Activated naive CD8-positive, alpha-beta T cell treated with anti-CD3 and anti-CD28 coated beads for 36 hours (primary cell): ENCODE results near the gene CCNL1. TPM values are rescaled to one million over a fixed set of nuclear protein-coding genes. Genes with fewer than 3 reads are reported as not detected.
"Not testable (repeated sequence)": the region's sequence is repeated elsewhere in the genome, so short reads cannot be mapped to it uniquely, and the experiment has no call there.

ENCODE experiments used
- DNase-seq: peaks from one replicate; pipeline ENCODE4 v3.0.0; 2021
- H3K27ac Mint-ChIP-seq: one replicate; pipeline ENCODE4 v1.8.0; 2022; ENCODE audit warnings: mild to moderate bottlenecking, moderate library complexity, mixed read lengths
- H3K27me3 Mint-ChIP-seq: one replicate; pipeline ENCODE4 v1.8.0; 2022; ENCODE audit warnings: mild to moderate bottlenecking, mixed read lengths
- H3K36me3 Mint-ChIP-seq: one replicate; pipeline ENCODE4 v1.8.0; 2021; ENCODE audit warnings: mild to moderate bottlenecking, mixed read lengths
- H3K4me1 Mint-ChIP-seq: one replicate; pipeline ENCODE4 v1.8.0; 2021; ENCODE audit warnings: mixed read lengths
- H3K4me3 Mint-ChIP-seq: one replicate; pipeline ENCODE4 v1.8.0; 2022; ENCODE audit warnings: mild to moderate bottlenecking, moderate library complexity, mixed read lengths
- H3K9me3 Mint-ChIP-seq: one replicate; pipeline ENCODE4 v1.8.0; 2022; ENCODE audit warnings: mixed read lengths
- total RNA-seq, 2 experiments: library from RNA; stranded (reverse); gene quantifications; one replicate each; pipeline ENCODE4 v1.2.3, GENCODE V29; 2021

CCNL1 gene
- total RNA-seq, 2 experiments from 2014 or later, result 139 to 156 TPM

DNA sequence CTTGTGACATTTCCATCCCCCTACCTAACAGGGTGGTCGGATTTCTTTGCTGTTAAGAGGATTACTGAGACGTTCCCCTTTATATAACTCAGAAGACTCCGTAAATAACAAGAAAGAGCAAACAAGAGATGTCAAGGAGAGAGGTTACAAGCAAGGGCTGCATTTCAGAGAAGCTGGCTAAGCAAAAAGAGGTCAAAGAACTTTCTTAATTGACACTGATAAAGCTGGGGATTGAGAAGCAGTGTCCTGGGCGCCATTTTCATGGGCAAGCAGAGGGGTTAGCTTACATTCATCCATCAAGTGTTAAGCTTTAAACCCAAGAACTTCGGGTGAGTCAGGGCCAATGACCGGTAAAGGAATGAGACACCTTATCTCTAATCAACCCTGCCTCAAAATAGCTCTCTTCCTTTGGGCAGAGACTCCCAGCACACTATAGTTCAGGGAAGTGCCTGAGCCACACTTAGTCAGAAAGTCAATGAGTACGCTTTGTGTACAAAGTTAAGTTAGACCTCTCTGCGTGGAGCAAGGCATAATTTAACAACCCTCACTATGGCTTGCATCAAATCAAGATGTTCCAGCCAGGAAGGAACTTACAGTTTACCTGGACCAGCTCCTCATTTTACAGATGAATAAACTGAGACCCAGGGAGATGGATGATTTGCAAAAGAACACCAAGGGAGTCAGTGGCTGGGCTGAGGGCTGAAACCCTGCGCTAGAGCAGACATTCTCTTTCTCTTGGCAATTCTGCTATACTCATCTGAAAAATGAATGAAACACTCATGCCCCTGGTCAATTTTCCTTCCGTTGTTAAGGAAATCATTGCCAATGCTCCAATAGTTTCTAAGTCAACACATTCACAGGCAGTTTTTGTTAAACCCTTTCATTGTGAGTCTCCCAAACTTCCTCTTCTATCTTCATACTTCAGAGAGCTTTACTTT is 44.6 kb downstream of the CCNL1 start:
- peaks cover 9% of the 10 kb centered on the region for H3K4me1 Mint-ChIP-seq
- H3K27ac Mint-ChIP-seq, result no peak overlapping the region
- no peak for DNase-seq
- no peaks in the 10 kb centered on the region for H3K9me3 Mint-ChIP-seq
- no peaks in the 10 kb centered on the region for H3K27me3 Mint-ChIP-seq
- H3K36me3 Mint-ChIP-seq, result peaks cover 6% of the 10 kb centered on the region
- no peak overlapping the region for H3K4me3 Mint-ChIP-seq

DNA sequence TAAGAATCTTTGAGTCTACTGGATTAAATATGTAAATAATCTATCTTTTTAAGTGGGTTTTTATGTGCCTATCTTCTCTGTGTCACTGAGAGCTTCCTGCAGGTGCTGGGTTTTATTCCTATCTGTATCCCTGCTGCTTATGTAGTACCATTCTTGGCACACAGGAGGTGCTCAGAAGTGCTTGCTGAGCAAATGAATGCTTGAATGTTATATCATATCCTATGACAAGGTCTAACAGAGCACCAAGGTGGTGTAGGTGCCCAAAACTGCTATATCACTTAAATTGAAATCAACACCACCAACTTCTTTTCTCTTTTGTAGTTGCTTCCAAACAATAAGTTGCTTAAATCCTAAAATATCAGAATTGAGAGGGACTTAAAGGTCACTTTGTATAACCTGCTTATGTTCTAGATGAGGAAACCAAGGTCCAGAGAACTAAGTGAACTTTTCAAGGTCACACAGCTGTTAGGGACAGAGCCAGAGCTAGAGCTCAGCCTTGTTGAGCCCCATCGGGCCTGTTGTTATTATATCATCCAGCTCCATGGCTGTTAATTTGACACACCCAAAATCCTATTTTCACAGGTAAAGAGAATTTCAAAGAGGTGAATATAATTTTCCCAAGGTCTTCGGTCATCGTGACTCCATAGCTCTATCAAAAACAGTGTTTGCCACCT is 46.0 kb downstream of the CCNL1 start:
- Mint-ChIP-seq H3K27me3 (no peaks in the 10 kb centered on the region), H3K9me3 (no peaks in the 10 kb centered on the region), H3K27ac (no peak overlapping the region), H3K36me3 (no peaks in the 10 kb centered on the region), H3K4me1 (peaks cover 2% of the 10 kb centered on the region), H3K4me3 (no peak overlapping the region)
- DNase-seq, result no peak

DNA sequence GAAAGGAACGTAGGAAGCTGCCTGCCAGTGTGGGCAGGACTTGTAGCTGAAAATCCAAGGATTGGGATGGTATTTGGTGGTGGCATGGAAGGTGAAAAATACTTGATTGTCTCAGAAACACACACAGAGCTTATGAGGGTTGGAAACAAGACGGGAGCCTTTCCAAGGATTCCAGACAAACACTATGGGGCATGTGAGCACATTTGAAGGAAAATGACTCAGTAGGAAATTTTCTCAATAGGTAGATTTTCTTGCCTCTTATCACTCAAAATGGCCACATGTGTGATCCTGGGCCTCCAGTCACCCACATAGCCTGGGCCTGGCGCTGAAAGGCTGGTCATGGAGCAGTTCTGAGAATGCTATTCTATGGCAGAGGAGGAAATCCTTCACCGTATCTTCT is 47.4 kb downstream of the CCNL1 start:
- H3K27ac Mint-ChIP-seq, result no peak overlapping the region
- no peaks in the 10 kb centered on the region for H3K36me3 Mint-ChIP-seq
- H3K27me3 Mint-ChIP-seq, result no peaks in the 10 kb centered on the region
- no peak overlapping the region for H3K4me3 Mint-ChIP-seq
- H3K9me3 Mint-ChIP-seq, result no peaks in the 10 kb centered on the region
- DNase-seq, result no peak
- H3K4me1 Mint-ChIP-seq, result peaks cover 2% of the 10 kb centered on the region

DNA sequence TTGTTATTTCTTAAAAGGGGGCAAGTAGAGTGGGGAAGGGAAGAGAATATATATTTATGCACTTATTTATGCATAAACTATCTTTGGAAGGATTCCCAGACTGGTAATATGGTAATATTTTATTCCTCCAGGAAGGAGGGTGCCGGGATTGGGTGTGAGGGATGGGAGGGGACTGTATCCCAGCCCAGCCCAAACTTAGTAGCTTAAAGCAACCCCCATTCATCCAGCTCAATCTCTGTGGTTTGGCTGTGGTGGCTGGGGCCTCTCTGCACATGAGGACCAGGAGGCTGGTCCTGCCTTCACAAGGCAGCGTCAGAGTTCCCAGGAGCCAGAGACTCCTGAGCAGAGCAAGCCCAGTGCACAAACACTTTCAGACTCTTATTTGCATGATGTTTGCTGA is 48.4 kb downstream of the CCNL1 start:
- H3K9me3 Mint-ChIP-seq, result no peaks in the 10 kb centered on the region
- H3K4me1 Mint-ChIP-seq, result peaks cover 2% of the 10 kb centered on the region
- H3K27me3 Mint-ChIP-seq, result no peaks in the 10 kb centered on the region
- no peak for DNase-seq
- H3K27ac Mint-ChIP-seq, result no peak overlapping the region
- H3K4me3 Mint-ChIP-seq, result no peak overlapping the region
- no peaks in the 10 kb centered on the region for H3K36me3 Mint-ChIP-seq

DNA sequence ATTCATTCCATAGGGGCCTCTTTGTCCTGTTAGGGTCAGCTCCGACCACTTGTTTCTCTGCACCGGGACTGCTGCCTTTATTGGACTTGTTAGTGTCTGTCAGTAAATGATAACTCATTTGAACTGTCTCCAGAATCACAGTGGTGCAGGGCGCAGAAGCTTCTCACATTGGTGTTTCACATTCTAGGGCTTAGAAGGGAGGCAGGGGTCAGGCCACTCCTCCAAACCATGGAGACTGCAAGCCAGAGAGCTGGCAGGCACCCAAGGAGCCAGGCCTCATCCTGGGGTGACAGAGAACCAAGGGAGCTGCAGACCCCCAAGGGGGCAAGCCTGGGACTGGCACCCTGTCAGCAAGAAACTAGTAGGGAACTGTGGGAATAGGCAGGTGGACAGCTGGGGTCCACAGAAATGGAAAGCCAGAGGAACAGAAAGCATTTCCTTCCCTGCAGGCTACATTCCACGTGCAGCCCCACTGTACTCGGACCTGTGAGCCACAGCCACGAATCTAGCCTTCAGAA is 49.1 kb downstream of the CCNL1 start:
- H3K4me1 Mint-ChIP-seq, result peaks cover 2% of the 10 kb centered on the region
- no peak for DNase-seq
- H3K36me3 Mint-ChIP-seq, result no peaks in the 10 kb centered on the region
- no peak overlapping the region for H3K27ac Mint-ChIP-seq
- H3K4me3 Mint-ChIP-seq, result no peak overlapping the region
- no peaks in the 10 kb centered on the region for H3K27me3 Mint-ChIP-seq
- H3K9me3 Mint-ChIP-seq, result no peaks in the 10 kb centered on the region

DNA sequence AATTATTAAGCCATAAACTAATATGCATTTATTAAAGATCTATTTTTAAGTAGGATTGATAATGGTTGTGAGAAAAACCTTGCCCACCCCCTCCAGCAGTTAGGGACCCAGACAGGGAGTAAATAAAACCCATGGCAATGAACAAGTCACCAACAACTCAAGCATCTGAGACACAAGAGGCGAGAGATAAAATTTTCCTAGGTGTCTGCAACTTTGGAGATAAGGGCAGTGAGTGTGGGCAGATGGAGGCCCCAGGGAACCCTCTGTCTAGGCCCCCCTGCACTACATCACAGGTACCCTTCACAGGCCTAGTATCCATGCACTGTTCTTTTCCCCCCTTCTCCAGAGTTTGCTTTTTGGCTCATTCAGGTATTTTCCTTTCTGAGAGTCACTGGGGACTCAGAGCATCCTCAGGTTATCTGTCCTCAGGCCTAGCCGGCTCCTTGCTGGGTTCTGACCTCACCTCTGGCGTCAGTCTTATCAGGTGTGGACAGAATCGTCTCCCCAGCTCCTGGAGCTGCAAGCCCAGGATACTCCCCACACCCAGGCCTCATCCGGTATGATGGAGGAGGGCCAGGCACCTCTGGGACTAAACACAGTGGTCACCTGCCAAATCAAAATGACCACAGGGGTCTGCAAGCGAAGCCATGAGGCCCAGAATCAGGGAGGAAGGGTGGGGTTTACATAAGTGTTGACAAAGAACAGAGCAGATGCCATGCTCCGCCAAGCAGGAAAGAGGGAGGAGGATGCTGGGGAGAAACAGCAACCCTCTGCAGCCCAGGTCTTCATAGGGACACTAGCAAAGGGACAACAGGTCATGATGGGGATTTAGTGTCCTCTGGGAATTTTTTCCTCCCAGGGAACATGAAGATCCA is 50.4 kb downstream of the CCNL1 start:
- Mint-ChIP-seq H3K27me3 (no peaks in the 10 kb centered on the region), H3K36me3 (no peaks in the 10 kb centered on the region), H3K4me1 (peaks cover 11% of the 10 kb centered on the region), H3K27ac (no peak overlapping the region), H3K4me3 (no peak overlapping the region), H3K9me3 (no peaks in the 10 kb centered on the region)
- DNase-seq, result no peak

DNA sequence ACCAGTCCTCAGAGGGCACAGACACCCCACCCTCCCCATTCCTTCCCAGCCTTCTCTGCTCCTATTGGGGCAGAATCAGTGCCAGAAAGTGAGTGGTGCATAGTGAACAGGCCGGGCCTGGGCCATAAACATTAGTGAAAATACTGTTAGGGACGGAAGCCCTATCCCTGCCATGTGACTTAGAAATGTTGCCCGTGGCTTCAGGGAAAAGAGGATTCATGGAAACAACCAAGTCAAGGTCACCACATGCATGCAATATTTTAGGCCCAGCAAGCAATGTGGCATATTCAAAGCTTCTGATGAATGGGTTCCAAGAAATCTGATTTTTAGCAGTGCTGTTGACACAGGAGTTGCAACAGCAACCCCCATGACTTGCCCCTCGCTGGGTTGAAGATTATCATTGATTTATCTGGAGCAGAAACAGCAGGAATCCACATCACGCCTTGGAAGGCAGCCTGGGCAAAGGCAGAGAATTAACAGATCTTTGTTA is 52.3 kb downstream of the CCNL1 start:
- Mint-ChIP-seq H3K27me3 (no peaks in the 10 kb centered on the region), H3K9me3 (no peaks in the 10 kb centered on the region), H3K4me3 (no peak overlapping the region), H3K36me3 (peaks cover 2% of the 10 kb centered on the region), H3K27ac (no peak overlapping the region), H3K4me1 (peaks cover 16% of the 10 kb centered on the region)
- no peak for DNase-seq

DNA sequence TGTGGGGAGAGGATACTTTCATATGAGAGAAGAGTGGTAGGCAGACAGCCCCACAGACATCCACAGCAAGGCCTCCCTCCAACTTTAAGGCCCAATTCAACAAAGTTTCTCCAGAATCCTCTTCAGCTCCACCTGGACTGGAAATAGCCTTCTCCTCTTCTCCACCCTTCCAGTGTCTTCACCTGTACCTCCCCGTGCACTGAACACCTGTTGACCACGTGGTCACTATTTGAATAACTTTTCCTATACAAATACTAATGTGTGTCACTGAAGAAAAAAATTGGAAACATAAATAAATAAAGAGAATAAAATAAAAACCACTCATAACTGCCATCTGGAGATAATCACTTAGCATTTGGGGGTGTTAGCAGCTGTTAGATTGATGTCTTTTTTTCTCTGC is 52.9 kb downstream of the CCNL1 start:
- no peak for DNase-seq
- H3K27ac Mint-ChIP-seq, result no peak overlapping the region
- no peak overlapping the region for H3K4me3 Mint-ChIP-seq
- peaks cover 4% of the 10 kb centered on the region for H3K36me3 Mint-ChIP-seq
- no peaks in the 10 kb centered on the region for H3K27me3 Mint-ChIP-seq
- no peaks in the 10 kb centered on the region for H3K9me3 Mint-ChIP-seq
- H3K4me1 Mint-ChIP-seq, result peaks cover 16% of the 10 kb centered on the region

DNA sequence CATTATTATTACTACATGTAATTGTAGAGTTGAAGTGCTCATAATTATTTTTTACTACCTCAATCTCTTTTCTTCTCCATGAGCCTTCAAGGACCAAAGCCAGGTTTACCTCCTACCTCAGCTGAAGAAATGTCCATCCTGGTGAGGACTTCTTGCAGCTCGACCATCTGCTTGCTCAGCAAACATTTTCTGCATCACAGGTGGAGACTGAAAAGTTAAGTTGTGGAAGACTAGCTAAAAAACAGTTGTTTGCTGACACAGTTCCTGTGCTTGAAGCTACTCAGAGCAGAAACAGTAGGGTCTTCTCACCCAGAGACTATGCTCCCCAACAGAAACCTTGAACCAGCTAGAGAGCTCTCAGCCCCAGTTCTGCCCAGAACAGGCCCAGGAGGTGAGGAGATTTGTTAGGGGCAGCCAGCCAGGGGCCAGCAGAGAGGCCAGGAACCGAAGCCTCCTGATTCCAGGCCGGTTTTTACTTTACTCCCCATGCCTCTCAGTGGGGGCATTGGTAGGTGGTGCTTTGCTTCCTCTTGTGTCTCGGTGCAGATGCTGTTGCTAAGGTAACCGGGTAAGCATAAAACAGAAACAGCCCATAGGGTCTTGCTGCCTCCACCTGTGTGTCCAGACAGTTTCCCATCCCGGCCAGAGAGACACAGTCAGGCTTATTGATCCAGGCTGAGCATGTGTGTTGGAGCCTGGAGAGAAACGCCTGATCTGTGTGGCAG is 54.9 kb downstream of the CCNL1 start:
- no peak overlapping the region for H3K27ac Mint-ChIP-seq
- H3K4me3 Mint-ChIP-seq, result no peak overlapping the region
- DNase-seq, result no peak
- H3K4me1 Mint-ChIP-seq, result peaks cover 14% of the 10 kb centered on the region
- no peaks in the 10 kb centered on the region for H3K27me3 Mint-ChIP-seq
- peaks cover 4% of the 10 kb centered on the region for H3K36me3 Mint-ChIP-seq
- no peaks in the 10 kb centered on the region for H3K9me3 Mint-ChIP-seq

DNA sequence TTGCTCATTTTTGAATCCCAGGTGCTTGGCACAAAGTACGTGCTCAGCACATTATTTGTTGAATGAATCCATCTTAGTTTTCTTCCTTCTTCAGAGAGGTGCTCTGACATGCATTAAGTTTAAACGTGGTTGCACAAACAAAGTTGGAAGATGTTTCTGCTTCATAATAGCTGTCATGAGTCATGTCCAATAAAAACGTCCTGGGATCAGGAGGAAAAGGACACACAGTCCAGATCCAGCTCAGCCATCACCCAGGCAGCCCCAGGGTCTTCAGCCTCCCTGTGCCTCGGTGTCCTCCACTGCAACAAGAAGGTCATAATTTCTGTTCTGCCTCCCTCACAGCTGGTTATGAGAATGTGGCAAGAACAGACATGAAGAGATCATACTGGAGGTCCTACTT is 55.4 kb downstream of the CCNL1 start:
- H3K36me3 Mint-ChIP-seq, result peaks cover 4% of the 10 kb centered on the region
- H3K27me3 Mint-ChIP-seq, result no peaks in the 10 kb centered on the region
- H3K4me3 Mint-ChIP-seq, result no peak overlapping the region
- no peak for DNase-seq
- H3K4me1 Mint-ChIP-seq, result peaks cover 14% of the 10 kb centered on the region
- H3K9me3 Mint-ChIP-seq, result no peaks in the 10 kb centered on the region
- H3K27ac Mint-ChIP-seq, result no peak overlapping the region

DNA sequence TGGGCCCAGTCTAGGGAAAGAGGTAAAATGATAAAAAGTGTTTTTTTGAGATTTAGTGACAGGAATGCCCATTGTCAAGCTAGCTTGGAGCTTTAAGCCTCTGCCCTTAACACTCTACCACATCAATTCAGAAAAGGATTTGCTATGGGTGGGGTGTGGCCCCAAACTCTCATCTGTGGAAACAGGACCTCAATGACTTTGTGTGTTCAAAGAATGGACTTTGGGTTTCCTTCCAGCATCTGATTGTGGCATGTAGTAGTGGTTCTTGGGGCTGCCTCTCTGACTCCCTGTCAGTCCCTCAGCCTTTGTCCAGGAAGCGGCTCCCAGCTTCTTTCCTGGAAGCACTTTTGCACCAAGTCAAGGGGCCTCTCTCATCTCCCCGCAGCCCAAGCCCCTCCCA is 56.1 kb downstream of the CCNL1 start:
- H3K4me3 Mint-ChIP-seq, result no peak overlapping the region
- no peaks in the 10 kb centered on the region for H3K27me3 Mint-ChIP-seq
- no peak for DNase-seq
- H3K9me3 Mint-ChIP-seq, result no peaks in the 10 kb centered on the region
- H3K4me1 Mint-ChIP-seq, result peaks cover 14% of the 10 kb centered on the region
- H3K36me3 Mint-ChIP-seq, result peaks cover 4% of the 10 kb centered on the region
- H3K27ac Mint-ChIP-seq, result no peak overlapping the region

DNA sequence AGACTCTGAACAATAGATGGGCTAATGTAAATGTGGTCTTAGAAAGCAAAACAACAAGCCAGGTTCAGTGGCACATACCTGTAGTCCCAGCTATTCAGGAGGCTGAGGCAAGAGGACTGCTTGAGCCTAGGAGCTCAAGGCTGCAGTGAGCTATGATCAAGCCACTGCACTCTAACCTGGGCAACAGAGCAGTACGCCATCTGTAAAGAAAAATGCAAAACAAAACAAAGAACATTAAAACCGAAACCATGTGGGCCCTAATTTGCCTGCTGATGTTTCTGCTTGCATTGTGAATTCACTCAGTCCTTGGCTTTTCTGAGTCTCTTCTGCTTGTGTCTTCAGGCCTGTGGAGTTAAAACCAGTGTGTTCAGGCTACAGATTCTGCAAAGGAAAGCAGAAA is 56.7 kb downstream of the CCNL1 start:
- no peak for DNase-seq
- Mint-ChIP-seq H3K9me3 (no peaks in the 10 kb centered on the region), H3K27me3 (no peaks in the 10 kb centered on the region), H3K4me1 (peaks cover 16% of the 10 kb centered on the region), H3K4me3 (no peak overlapping the region), H3K36me3 (peaks cover 4% of the 10 kb centered on the region), H3K27ac (no peak overlapping the region)

DNA sequence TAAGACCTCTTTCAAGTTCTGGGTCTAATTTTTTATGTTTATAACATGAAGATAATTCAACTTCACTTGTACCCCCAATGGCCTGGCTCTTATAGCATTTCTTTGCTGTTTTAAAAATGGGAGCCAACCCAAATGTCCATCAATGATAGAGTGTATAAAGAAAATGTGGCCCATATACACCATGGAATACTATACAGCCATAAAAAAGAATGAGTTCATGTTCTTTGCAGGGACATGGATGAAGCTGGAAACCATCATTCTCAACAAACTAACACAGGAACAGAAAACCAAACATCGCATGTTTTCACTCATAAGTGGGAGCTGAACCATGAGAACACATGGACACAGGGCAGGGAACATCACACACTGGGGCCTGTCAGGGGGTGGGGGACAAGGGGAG is 57.4 kb downstream of the CCNL1 start:
- not testable (repeated sequence) for H3K9me3 Mint-ChIP-seq, DNase-seq, H3K27me3 Mint-ChIP-seq, H3K36me3 Mint-ChIP-seq, H3K4me3 Mint-ChIP-seq, H3K27ac Mint-ChIP-seq
- peaks cover 16% of the 10 kb centered on the region for H3K4me1 Mint-ChIP-seq

DNA sequence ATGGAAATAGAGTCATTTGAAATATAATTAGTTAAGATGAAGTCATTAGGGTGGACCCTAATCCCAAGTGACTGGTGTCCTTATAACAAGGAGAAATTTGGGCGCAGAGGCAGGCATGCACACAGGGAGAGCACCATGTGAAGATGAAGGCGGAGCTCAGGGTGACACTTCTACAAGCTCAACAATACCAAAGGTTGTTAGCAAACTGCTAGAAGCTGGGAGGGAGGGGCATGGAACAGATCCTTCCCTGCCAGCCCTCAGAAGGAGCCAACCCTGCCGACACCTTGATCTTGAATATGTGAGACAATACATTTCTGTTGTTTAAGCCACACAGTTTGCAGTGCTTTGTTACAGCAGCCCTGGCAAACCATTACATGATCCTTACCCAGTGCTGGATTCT is 57.8 kb downstream of the CCNL1 start:
- Mint-ChIP-seq H3K27ac (no peak overlapping the region), H3K4me3 (no peak overlapping the region), H3K4me1 (peaks cover 16% of the 10 kb centered on the region), H3K27me3 (no peaks in the 10 kb centered on the region), H3K9me3 (no peaks in the 10 kb centered on the region), H3K36me3 (peaks cover 4% of the 10 kb centered on the region)
- DNase-seq, result no peak
